Measurements from ENCODE around the gene RGS6. TPM values are rescaled to one million over a fixed set of nuclear protein-coding genes. Genes with fewer than 3 reads are reported as not detected.
A peak's percentile ranks its signal among the peaks of the same experiment; 100 is the strongest.

The RGS6 gene
- polyA plus RNA-seq, 3 donors, result not detected

GRCh38 chr14:72559202-72559601 is 627.0 kb downstream of the RGS6 start:
- H3K4me1 ChIP-seq (ENCODE audit: control insufficient read depth in 1 of 2, insufficient read depth in 2 of 2, low read length in 2 of 2), result no peaks in the 10 kb centered on the region
- intact Hi-C loops (cut with micrococcal nuclease), result no loop called here
- no peak for TF ChIP-seq CTCF (IDR thresholded peaks at IDR 0.05)
- no peak overlapping the region for H3K27ac ChIP-seq (ENCODE audit: low read depth in 1 of 2, low read length in 2 of 2)
- no peaks in the 10 kb centered on the region for H3K36me3 Mint-ChIP-seq
- no peak for DNase-seq
- peak overlapping the region in 1 of 2 donors; percentile 52 for H3K4me3 Mint-ChIP-seq
- H3K36me3 ChIP-seq (replicated peaks in 1 of 2; ENCODE audit: control insufficient read depth in 1 of 2, insufficient read depth in 2 of 2, low read length in 2 of 2), result no peaks in the 10 kb centered on the region
- no peak overlapping the region for H3K27ac Mint-ChIP-seq
- no peak overlapping the region for H3K4me2 ChIP-seq (replicated peaks; ENCODE audit: extremely low read depth, low read length, poor library complexity, severe bottlenecking)
- peaks cover 24 to 48% (median 34%) of the 10 kb centered on the region in 3 donors for H3K27me3 Mint-ChIP-seq (ENCODE audit: low read depth in 3 of 3)
- no peaks in the 10 kb centered on the region for H3K79me2 ChIP-seq (ENCODE audit: insufficient read depth, low read length)
- H3K9me3 Mint-ChIP-seq, result peaks cover 0 to 2% (median 0%) of the 10 kb centered on the region in 7 donors
- H3K9me3 ChIP-seq (replicated peaks in 1 of 2; ENCODE audit: control insufficient read depth in 1 of 2, insufficient read depth in 1 of 2, low read length in 2 of 2), result no peaks in the 10 kb centered on the region
- H4K20me1 ChIP-seq (ENCODE audit: insufficient read depth, low read length), result no peaks in the 10 kb centered on the region
- no peaks in the 10 kb centered on the region for H3K4me1 Mint-ChIP-seq
- H3K27me3 ChIP-seq (ENCODE audit: control insufficient read depth in 2 of 2, insufficient read depth in 2 of 2, low read length in 2 of 2), result peaks cover 0 to 27% of the 10 kb centered on the region in 2 donors
- H3K4me3 ChIP-seq (replicated peaks in 1 of 3; ENCODE audit: low read depth in 2 of 3, low read length in 3 of 3), result no peak overlapping the region
- no peak overlapping the region for H3K9ac ChIP-seq (ENCODE audit: insufficient read depth, low read length, poor library complexity, severe bottlenecking)
- WGBS (ENCODE audit: insufficient coverage), result 33% methylated on average over 7 of the region's 11 CpGs
- H2AFZ ChIP-seq (ENCODE audit: insufficient read depth, low read depth, low read length, poor library complexity, severe bottlenecking), result no peak overlapping the region

- Histone ChIP-seq H3K36me3 (replicated peaks in 1 of 2; ENCODE audit: control insufficient read depth in 1 of 2, insufficient read depth in 2 of 2, low read length in 2 of 2) (no peaks in the 10 kb centered on the region), H3K27me3 (ENCODE audit: control insufficient read depth in 2 of 2, insufficient read depth in 2 of 2, low read length in 2 of 2) (peaks cover 0 to 24% of the 10 kb centered on the region in 2 donors), H4K20me1 (ENCODE audit: insufficient read depth, low read length) (no peaks in the 10 kb centered on the region), H3K4me2 (replicated peaks; ENCODE audit: extremely low read depth, low read length, poor library complexity, severe bottlenecking) (no peak overlapping the region), H2AFZ (ENCODE audit: insufficient read depth, low read depth, low read length, poor library complexity, severe bottlenecking) (no peak overlapping the region), H3K9ac (ENCODE audit: insufficient read depth, low read length, poor library complexity, severe bottlenecking) (no peak overlapping the region), H3K9me3 (replicated peaks in 1 of 2; ENCODE audit: control insufficient read depth in 1 of 2, insufficient read depth in 1 of 2, low read length in 2 of 2) (no peaks in the 10 kb centered on the region), H3K27ac (ENCODE audit: low read depth in 1 of 2, low read length in 2 of 2) (no peak overlapping the region), H3K4me1 (ENCODE audit: control insufficient read depth in 1 of 2, insufficient read depth in 2 of 2, low read length in 2 of 2) (no peaks in the 10 kb centered on the region), H3K4me3 (replicated peaks in 1 of 3; ENCODE audit: low read depth in 2 of 3, low read length in 3 of 3) (no peak overlapping the region), H3K79me2 (ENCODE audit: insufficient read depth, low read length) (no peaks in the 10 kb centered on the region)
- no peak for DNase-seq
- no peak for TF ChIP-seq CTCF (IDR thresholded peaks at IDR 0.05)
- Mint-ChIP-seq H3K9me3 (peaks cover 0 to 2% (median 0%) of the 10 kb centered on the region in 7 donors), H3K36me3 (no peaks in the 10 kb centered on the region), H3K27me3 (ENCODE audit: low read depth in 3 of 3) (peaks cover 24 to 44% (median 34%) of the 10 kb centered on the region in 3 donors), H3K4me3 (peak overlapping the region in 1 of 2 donors; percentile 52), H3K4me1 (no peaks in the 10 kb centered on the region), H3K27ac (no peak overlapping the region)
- intact Hi-C loops (cut with micrococcal nuclease), result no loop called here
- 79% methylated on average over 4 of the region's 6 CpGs for WGBS (ENCODE audit: insufficient coverage)
Observed at GRCh38 chr14:72559669-72560255, 627.5 kb downstream of the RGS6 start.
